PC-9 (cell line): Measurements from ENCODE around the gene ARF3. TPM values are rescaled to one million over a fixed set of nuclear protein-coding genes. Genes with fewer than 3 reads are reported as not detected.

Experiments used
- BruUV-seq: library from RNA; stranded (reverse); fragments of 400-500 nt; replicated peaks from 2 replicates; lab custom pipeline; 2021; lab: Mats Ljungman, UMichigan
- CTCF ChIA-PET: fragments of 300-600 bp; sonication (Branson Sonifier 250); formaldehyde crosslinking; loops from one replicate; lab custom pipeline; 2022; ENCODE audit warnings: antibody characterized with exemption; lab: Charles Lee
- POLR2A ChIA-PET: fragments of 300-600 bp; sonication (Branson Sonifier 250); formaldehyde crosslinking; loops from one replicate; lab custom pipeline; 2022; ENCODE audit warnings: antibody characterized with exemption; ENCODE audit not compliant: unreplicated experiment; lab: Charles Lee
- DNase-seq, 2 experiments: peaks; one replicate each; pipeline versions ENCODE4 v3.0.0 to v3.0.0-alpha.2; 2015 to 2022; ENCODE audit warnings: mixed read lengths in 1 of 2
- H2AFZ ChIP-seq: fragments of 200-600 bp; sonication (generic); 2 replicates; pipeline ENCODE4 v1.8.1; 2017; ENCODE audit warnings: antibody characterized with exemption
- H3F3A ChIP-seq: fragments of 200-600 bp; sonication (generic); 2 replicates; pipeline ENCODE4 v1.8.1; 2017; ENCODE audit warnings: antibody characterized with exemption, mild to moderate bottlenecking, low read depth; ENCODE audit not compliant: insufficient read depth
- H3K27ac ChIP-seq: fragments of 200-600 bp; sonication (generic); 2 replicates; pipeline ENCODE4 v1.6.1; 2016; ENCODE audit warnings: mixed run types
- H3K27me3 ChIP-seq: fragments of 200-600 bp; sonication (generic); 2 replicates; pipeline ENCODE4 v1.6.1; 2016; ENCODE audit warnings: low read depth, mixed run types; ENCODE audit not compliant: insufficient read depth
- H3K36me3 ChIP-seq: fragments of 200-600 bp; sonication (generic); 2 replicates; pipeline ENCODE4 v1.6.1; 2016; ENCODE audit warnings: low read depth, mixed run types
- H3K4me1 ChIP-seq: fragments of 200-600 bp; sonication (generic); replicated peaks from 2 replicates; pipeline ENCODE4 v1.6.1; 2016; ENCODE audit warnings: mixed run types; ENCODE audit not compliant: insufficient read depth
- H3K4me2 ChIP-seq: fragments of 200-600 bp; sonication (generic); 2 replicates; pipeline ENCODE4 v1.6.1; 2017; ENCODE audit warnings: mixed run types
- H3K4me3 ChIP-seq: fragments of 200-600 bp; sonication (generic); 2 replicates; pipeline ENCODE4 v1.6.1; 2016; ENCODE audit warnings: mixed run types
- H3K79me2 ChIP-seq: fragments of 200-600 bp; sonication (generic); 2 replicates; pipeline ENCODE4 v1.6.1; 2017; ENCODE audit warnings: low read depth, mixed run types
- H3K9me2 ChIP-seq: fragments of 200-600 bp; sonication (generic); 2 replicates; pipeline ENCODE4 v1.8.1; 2017; ENCODE audit warnings: mild to moderate bottlenecking; ENCODE audit not compliant: insufficient read depth
- H3K9me3 ChIP-seq: fragments of 200-600 bp; sonication (generic); 2 replicates; pipeline ENCODE4 v1.8.1; 2016; ENCODE audit warnings: low read depth; ENCODE audit not compliant: insufficient read depth
- H4K20me1 ChIP-seq: fragments of 200-600 bp; sonication (generic); 2 replicates; pipeline ENCODE4 v1.8.1; 2017; ENCODE audit not compliant: insufficient read depth
- EZH2 ChIP-seq: fragments of 200-600 bp; sonication (generic); IDR thresholded peaks from 2 replicates; pipeline ENCODE4 v1.8.0; 2017; ENCODE audit warnings: antibody characterized with exemption, low read depth
- intact Hi-C: fragments of 100-400 bp; cut with micrococcal nuclease; formaldehyde crosslinking; loops from one replicate; pipeline ENCODE4 v1.10.0; 2022; ENCODE audit not compliant: unreplicated experiment
- total RNA-seq: library from RNA; stranded (reverse); gene quantifications from 2 replicates; pipeline ENCODE4 v1.2.3, GENCODE V29; 2021
- TF ChIP-seq, protein P1 (sequence below): fragments of 200-600 bp; sonication (generic); conservative IDR thresholded peaks from 2 replicates; pipeline ENCODE4 v1.6.1; 2017; ENCODE audit warnings: mixed run types, antibody characterized with exemption, mild to moderate bottlenecking, moderate library complexity

Gene ARF3
- total RNA-seq, 1 experiment from 2014 or later, result 205 TPM

DNA sequence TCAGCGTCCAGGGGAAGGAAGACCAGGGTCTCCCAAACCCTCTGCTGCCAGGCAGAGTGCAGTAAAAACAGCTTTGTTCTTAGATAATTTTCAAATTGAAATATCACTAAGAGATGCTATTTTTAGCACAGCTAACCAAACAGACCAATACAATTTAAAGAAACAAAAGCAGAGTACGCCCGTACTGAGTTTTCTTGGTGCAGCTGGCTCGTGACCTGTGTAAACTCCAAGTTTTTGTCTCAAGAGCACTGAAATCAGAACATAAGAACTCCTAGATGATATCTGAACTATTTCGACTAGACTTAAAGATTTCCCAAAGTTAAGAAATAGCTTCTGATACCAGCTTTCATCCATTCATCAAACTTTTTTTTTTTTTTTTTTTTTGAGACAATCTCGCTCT is 10.3 kb downstream of the ARF3 start:
- peaks cover 5% of the 10 kb centered on the region; the same call in 1 of the 2 replicates for H3K36me3 ChIP-seq
- no peak overlapping the region for H3K27ac ChIP-seq
- H3K27me3 ChIP-seq, result no peaks in the 10 kb centered on the region
- H4K20me1 ChIP-seq, result peaks cover 84% of the 10 kb centered on the region
- no peak overlapping the region for H2AFZ ChIP-seq
- H3K9me3 ChIP-seq, result no peaks in the 10 kb centered on the region
- POLR2A ChIA-PET, result no interaction called here
- CTCF ChIA-PET, result interaction anchor here (0.6 to 0.7 kb wide), 2 partner anchors 37 to 39 kb away, joined by 3 read pairs; no protein-coding TSS in a partner anchor
- DNase-seq, result no peak
- intact Hi-C loops, result no loop called here
- BruUV-seq, result no TSS peak
- H3K9me2 ChIP-seq, result no peaks in the 10 kb centered on the region
- H3K4me2 ChIP-seq, result no peak overlapping the region
- TF ChIP-seq, protein P1, sequence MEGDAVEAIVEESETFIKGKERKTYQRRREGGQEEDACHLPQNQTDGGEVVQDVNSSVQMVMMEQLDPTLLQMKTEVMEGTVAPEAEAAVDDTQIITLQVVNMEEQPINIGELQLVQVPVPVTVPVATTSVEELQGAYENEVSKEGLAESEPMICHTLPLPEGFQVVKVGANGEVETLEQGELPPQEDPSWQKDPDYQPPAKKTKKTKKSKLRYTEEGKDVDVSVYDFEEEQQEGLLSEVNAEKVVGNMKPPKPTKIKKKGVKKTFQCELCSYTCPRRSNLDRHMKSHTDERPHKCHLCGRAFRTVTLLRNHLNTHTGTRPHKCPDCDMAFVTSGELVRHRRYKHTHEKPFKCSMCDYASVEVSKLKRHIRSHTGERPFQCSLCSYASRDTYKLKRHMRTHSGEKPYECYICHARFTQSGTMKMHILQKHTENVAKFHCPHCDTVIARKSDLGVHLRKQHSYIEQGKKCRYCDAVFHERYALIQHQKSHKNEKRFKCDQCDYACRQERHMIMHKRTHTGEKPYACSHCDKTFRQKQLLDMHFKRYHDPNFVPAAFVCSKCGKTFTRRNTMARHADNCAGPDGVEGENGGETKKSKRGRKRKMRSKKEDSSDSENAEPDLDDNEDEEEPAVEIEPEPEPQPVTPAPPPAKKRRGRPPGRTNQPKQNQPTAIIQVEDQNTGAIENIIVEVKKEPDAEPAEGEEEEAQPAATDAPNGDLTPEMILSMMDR, result no peak
- no peak for TF ChIP-seq EZH2
- H3K79me2 ChIP-seq, result peaks cover 77% of the 10 kb centered on the region
- H3K4me3 ChIP-seq, result no peak overlapping the region
- H3K4me1 ChIP-seq, result peaks cover 16% of the 10 kb centered on the region; the same call in 1 of the 2 replicates
- H3F3A ChIP-seq, result peaks cover 16% of the 10 kb centered on the region

DNA sequence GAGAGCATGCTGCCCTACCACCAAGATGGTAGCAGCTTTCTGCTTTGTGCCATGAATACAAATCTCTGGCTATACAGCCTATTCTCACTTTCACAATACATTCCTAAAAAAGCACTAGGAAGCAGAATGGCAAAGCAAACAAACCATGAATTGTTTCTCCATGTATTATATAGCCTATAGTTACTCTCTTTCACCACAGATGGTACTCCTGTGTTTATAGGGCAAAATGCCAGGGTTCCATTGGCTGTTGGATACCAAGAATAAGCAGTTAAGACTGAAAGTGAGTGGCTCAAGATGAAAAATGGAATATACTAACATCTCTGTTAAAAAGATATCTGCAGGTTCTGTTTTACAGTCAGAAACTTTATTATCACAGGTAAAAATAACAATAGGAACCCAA is 11.1 kb downstream of the ARF3 start:
- Histone ChIP-seq H3K79me2 (peaks cover 74% of the 10 kb centered on the region), H2AFZ (no peak overlapping the region), H3K9me3 (no peaks in the 10 kb centered on the region), H3K9me2 (no peaks in the 10 kb centered on the region), H4K20me1 (peaks cover 90% of the 10 kb centered on the region), H3K4me1 (peaks cover 16% of the 10 kb centered on the region; the same call in 1 of the 2 replicates), H3K36me3 (peaks cover 7% of the 10 kb centered on the region), H3K4me3 (no peak overlapping the region), H3K4me2 (no peak overlapping the region), H3K27ac (no peak overlapping the region), H3K27me3 (no peaks in the 10 kb centered on the region), H3F3A (peaks cover 15% of the 10 kb centered on the region)
- ChIA-PET CTCF (no interaction called here), POLR2A (no interaction called here)
- DNase-seq, result no peak
- no TSS peak for BruUV-seq
- intact Hi-C loops, result no loop called here
- no peak for TF ChIP-seq EZH2
- TF ChIP-seq, protein P1, result no peak

DNA sequence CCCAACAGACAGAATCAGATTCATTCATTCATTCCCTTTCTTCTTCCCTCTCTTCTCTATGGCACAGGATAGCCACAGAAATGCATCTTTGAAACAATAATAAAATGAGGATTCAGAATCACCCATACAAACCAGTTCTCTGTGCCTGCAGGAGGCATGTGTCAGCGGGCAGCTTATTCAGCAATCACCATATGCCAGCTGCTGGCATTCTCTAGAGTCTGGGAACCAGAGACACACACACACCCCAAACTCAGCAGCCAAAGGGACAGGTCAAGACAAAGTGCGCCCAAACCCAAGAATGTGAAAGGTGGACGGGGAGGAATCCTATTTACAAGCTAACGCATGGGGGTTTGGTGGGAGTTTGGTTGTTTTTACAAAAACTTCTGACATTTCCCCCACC is 14.1 kb downstream of the ARF3 start:
- H3F3A ChIP-seq, result peaks cover 11% of the 10 kb centered on the region
- no peak overlapping the region for H3K4me2 ChIP-seq
- no peak for DNase-seq
- CTCF ChIA-PET, result no interaction called here
- H3K9me3 ChIP-seq, result no peaks in the 10 kb centered on the region
- no peaks in the 10 kb centered on the region for H3K9me2 ChIP-seq
- no peaks in the 10 kb centered on the region for H3K27me3 ChIP-seq
- peaks cover 13% of the 10 kb centered on the region for H3K36me3 ChIP-seq
- intact Hi-C loops, result no loop called here
- no peak for TF ChIP-seq EZH2
- TF ChIP-seq, protein P1, result no peak
- no TSS peak for BruUV-seq
- no peak overlapping the region for H3K27ac ChIP-seq
- peaks cover 8% of the 10 kb centered on the region; the same call in 1 of the 2 replicates for H3K4me1 ChIP-seq
- H4K20me1 ChIP-seq, result peaks cover 77% of the 10 kb centered on the region
- H3K79me2 ChIP-seq, result peaks cover 48% of the 10 kb centered on the region
- H3K4me3 ChIP-seq, result no peak overlapping the region
- POLR2A ChIA-PET, result interaction anchor here (0.6 kb wide), 1 partner anchor 1178 kb away, joined by 3 read pairs; no protein-coding TSS in a partner anchor
- H2AFZ ChIP-seq, result no peak overlapping the region
